HepG2 (cell line): ENCODE results near the gene OTUB2. TPM values are rescaled to one million over a fixed set of nuclear protein-coding genes. Genes with fewer than 3 reads are reported as not detected.

Source experiments
- ATF1 ChIP-seq: IDR thresholded peaks from 2 replicates; pipeline ENCODE4 v1.6.1; 2016; ENCODE audit warnings: mild to moderate bottlenecking, control low read depth
- CREBL2 ChIP-seq: sonication (generic); formaldehyde crosslinking; IDR thresholded peaks from 2 replicates; pipeline ENCODE4 v1.8.1; 2023; ENCODE audit warnings: missing genetic modification reagents, mild to moderate bottlenecking, borderline replicate concordance
- ETV5 ChIP-seq: IDR thresholded peaks from 2 replicates; pipeline ENCODE4 v1.6.1; 2018; ENCODE audit warnings: missing biosample characterization, missing genetic modification reagents, inconsistent platforms, borderline replicate concordance
- FOSL2 ChIP-seq: sonication (generic); formaldehyde crosslinking; IDR thresholded peaks from 2 replicates; pipeline ENCODE4 v1.4.0; 2020; ENCODE audit warnings: missing genetic modification reagents
- FOXK1 ChIP-seq: sonication (generic); formaldehyde crosslinking; IDR thresholded peaks from 2 replicates; pipeline ENCODE4 v1.4.0; 2020; ENCODE audit warnings: low read depth, missing genetic modification reagents, borderline replicate concordance
- FOXO1 ChIP-seq: sonication (generic); formaldehyde crosslinking; IDR thresholded peaks from 2 replicates; pipeline ENCODE4 v1.4.0; 2020; ENCODE audit warnings: missing genetic modification reagents
- HDAC2 ChIP-seq: sonication (generic); formaldehyde crosslinking; IDR thresholded peaks from 2 replicates; pipeline ENCODE4 v1.4.0; 2020; ENCODE audit warnings: missing genetic modification reagents
- HNRNPLL ChIP-seq: fragments of 200-400 bp; formaldehyde crosslinking; IDR thresholded peaks from 2 replicates; pipeline ENCODE4 v1.6.1; 2017; ENCODE audit warnings: mild to moderate bottlenecking, low read depth, low read length; ENCODE audit not compliant: poor library complexity, severe bottlenecking
- KDM5B ChIP-seq: sonication (generic); formaldehyde crosslinking; IDR thresholded peaks from 2 replicates; pipeline ENCODE4 v1.4.0; 2020; ENCODE audit warnings: missing genetic modification reagents, mild to moderate bottlenecking, borderline replicate concordance
- KMT2B ChIP-seq: IDR thresholded peaks from 2 replicates; pipeline ENCODE4 v1.6.1; 2016; ENCODE audit warnings: missing genetic modification reagents, missing compliant biosample characterization
- MIXL1 ChIP-seq: IDR thresholded peaks from 2 replicates; pipeline ENCODE4 v1.6.1; 2016
- MXI1 ChIP-seq: IDR thresholded peaks from 3 replicates; pipeline ENCODE4 v1.6.1; 2012; ENCODE audit warnings: low read depth, low read length, inconsistent platforms, borderline replicate concordance
- NFYC ChIP-seq: IDR thresholded peaks from 2 replicates; pipeline ENCODE4 v1.6.1; 2016; ENCODE audit warnings: missing genetic modification reagents, missing compliant biosample characterization
- PHB2 ChIP-seq: fragments of 450-650 bp; IDR thresholded peaks from 2 replicates; pipeline ENCODE4 v1.6.1; 2018; ENCODE audit not compliant: partially characterized antibody
- SAP130 ChIP-seq: IDR thresholded peaks from 2 replicates; pipeline ENCODE4 v1.6.1; 2016; ENCODE audit warnings: low read depth
- SOX13 ChIP-seq, 3 experiments: fragments of 450-650 bp in 1 of 3; sonication (generic) in 1 of 3; formaldehyde crosslinking in 1 of 3; IDR thresholded peaks in 2 of 3; conservative IDR thresholded peaks in 1 of 3; 2 replicates each; pipeline versions ENCODE4 v1.5.0 to v1.6.1; 2016 to 2020; ENCODE audit warnings: antibody characterized with exemption in 1 of 3, mild to moderate bottlenecking in 1 of 3, missing compliant biosample characterization in 1 of 3, missing genetic modification reagents in 1 of 3, moderate library complexity in 1 of 3
- SP2 ChIP-seq: sonication (generic); formaldehyde crosslinking; IDR thresholded peaks from 2 replicates; pipeline ENCODE4 v1.5.1; 2020; ENCODE audit warnings: mild to moderate bottlenecking, missing genetic modification reagents
- SYNCRIP ChIP-seq: fragments of 200-400 bp; formaldehyde crosslinking; IDR thresholded peaks from 2 replicates; pipeline ENCODE4 v1.6.1; 2018; ENCODE audit warnings: mild to moderate bottlenecking, low read depth, low read length; ENCODE audit not compliant: insufficient read depth
- ZEB1 ChIP-seq: IDR thresholded peaks from 2 replicates; pipeline ENCODE4 v1.6.1; 2012; ENCODE audit warnings: mild to moderate bottlenecking, low read depth, inconsistent platforms; ENCODE audit not compliant: insufficient replicate concordance
- ZFYVE20 ChIP-seq: sonication (generic); formaldehyde crosslinking; IDR thresholded peaks from 2 replicates; pipeline ENCODE4 v1.8.0; 2023; ENCODE audit warnings: low read depth, mild to moderate bottlenecking, moderate library complexity, missing genetic modification reagents, borderline replicate concordance
- ZNF724P ChIP-seq: sonication (generic); formaldehyde crosslinking; IDR thresholded peaks from 2 replicates; pipeline ENCODE4 v1.8.0; 2022; ENCODE audit warnings: missing genetic modification reagents, borderline replicate concordance
- polyA plus RNA-seq, 8 experiments: library from polyadenylated mRNA; depleted of rRNA in 3 of 8; stranded (reverse) in 7 of 8; unstranded in 1 of 8; fragments of >200 nt; fragmentation: Illumina TruSeq in 4 of 8; extraction: Trizol in 4 of 8; gene quantifications; 2 replicates each; pipeline versions ENCODE4 v1.2.1 to v1.2.3, GENCODE V29; 2011 to 2016; ENCODE audit warnings: low read depth in 4 of 8, missing spikeins in 1 of 8, mixed read lengths in 1 of 8; ENCODE audit not compliant: insufficient read depth in 1 of 8
- total RNA-seq, 5 experiments: library from RNA; depleted of rRNA; stranded (reverse); fragments of >200 nt; fragmentation: Illumina TruSeq; extraction: Trizol; gene quantifications; 2 replicates each; pipeline ENCODE4 v1.2.3, GENCODE V29; 2016; ENCODE audit warnings: low read depth in 1 of 5
- TF ChIP-seq, protein P1 (sequence below): sonication (generic); formaldehyde crosslinking; IDR thresholded peaks from 2 replicates; pipeline ENCODE4 v1.4.0; 2020; ENCODE audit warnings: missing genetic modification reagents
- TF ChIP-seq, protein P2 (sequence below): sonication (generic); formaldehyde crosslinking; IDR thresholded peaks from 2 replicates; pipeline ENCODE4 v1.4.0; 2020; ENCODE audit warnings: missing genetic modification reagents

Gene OTUB2
- total and polyA plus RNA-seq, 2 of the 13 experiments (the other 11 are each of a cell fraction or from before 2014, with no cell fraction given), result 2.2 to 2.4 TPM

GRCh38 chr14:94026173-94026888 lies at the start of gene OTUB2 (continued):
- TF ChIP-seq MXI1 (0 out of 3 replicates have a peak, but pooled peaks have one; percentile 22), SAP130 (CRISPR knock-in tag) (peak; percentile 53; the same call in 1 of the 2 replicates), FOXO1 (no peak), PHB2 (no peak), FOXK1 (CRISPR knock-in tag) (peak; percentile 59; the same call in 1 of the 2 replicates), SOX13 (IDR thresholded peaks at IDR 0.05) (no peak), SOX13 (CRISPR knock-in tag; conservative IDR thresholded peaks at IDR 0.05 in 1 of 2, IDR thresholded peaks at IDR 0.05 in 1 of 2) (peak in 1 of 2 experiments; percentile 31; a peak in 1 of 4 replicates), FOSL2 (peak; percentile 41; the same call in 1 of the 2 replicates), ETV5 (0 out of 2 replicates have a peak, but pooled peaks have one; percentile 18), ZNF724P (CRISPR knock-in tag) (no peak), SYNCRIP (no peak), HNRNPLL (peak; percentile 35), ZFYVE20 (CRISPR knock-in tag) (no peak), KDM5B (peak; percentile 14; the same call in 1 of the 2 replicates), MIXL1 (CRISPR knock-in tag) (peak; percentile 60; the same call in 1 of the 2 replicates), SP2 (CRISPR knock-in tag) (peak; percentile 99), CREBL2 (CRISPR knock-in tag) (no peak), ZEB1 (no peak), NFYC (peak; percentile 97), HDAC2 (CRISPR knock-in tag) (peak; percentile 44; the same call in 1 of the 2 replicates), KMT2B (CRISPR knock-in tag) (peak; percentile 61; the same call in 1 of the 2 replicates), ATF1 (peak; percentile 90)
- TF ChIP-seq, protein P1, sequence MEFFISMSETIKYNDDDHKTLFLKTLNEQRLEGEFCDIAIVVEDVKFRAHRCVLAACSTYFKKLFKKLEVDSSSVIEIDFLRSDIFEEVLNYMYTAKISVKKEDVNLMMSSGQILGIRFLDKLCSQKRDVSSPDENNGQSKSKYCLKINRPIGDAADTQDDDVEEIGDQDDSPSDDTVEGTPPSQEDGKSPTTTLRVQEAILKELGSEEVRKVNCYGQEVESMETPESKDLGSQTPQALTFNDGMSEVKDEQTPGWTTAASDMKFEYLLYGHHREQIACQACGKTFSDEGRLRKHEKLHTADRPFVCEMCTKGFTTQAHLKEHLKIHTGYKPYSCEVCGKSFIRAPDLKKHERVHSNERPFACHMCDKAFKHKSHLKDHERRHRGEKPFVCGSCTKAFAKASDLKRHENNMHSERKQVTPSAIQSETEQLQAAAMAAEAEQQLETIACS, result no peak
- TF ChIP-seq, protein P2, sequence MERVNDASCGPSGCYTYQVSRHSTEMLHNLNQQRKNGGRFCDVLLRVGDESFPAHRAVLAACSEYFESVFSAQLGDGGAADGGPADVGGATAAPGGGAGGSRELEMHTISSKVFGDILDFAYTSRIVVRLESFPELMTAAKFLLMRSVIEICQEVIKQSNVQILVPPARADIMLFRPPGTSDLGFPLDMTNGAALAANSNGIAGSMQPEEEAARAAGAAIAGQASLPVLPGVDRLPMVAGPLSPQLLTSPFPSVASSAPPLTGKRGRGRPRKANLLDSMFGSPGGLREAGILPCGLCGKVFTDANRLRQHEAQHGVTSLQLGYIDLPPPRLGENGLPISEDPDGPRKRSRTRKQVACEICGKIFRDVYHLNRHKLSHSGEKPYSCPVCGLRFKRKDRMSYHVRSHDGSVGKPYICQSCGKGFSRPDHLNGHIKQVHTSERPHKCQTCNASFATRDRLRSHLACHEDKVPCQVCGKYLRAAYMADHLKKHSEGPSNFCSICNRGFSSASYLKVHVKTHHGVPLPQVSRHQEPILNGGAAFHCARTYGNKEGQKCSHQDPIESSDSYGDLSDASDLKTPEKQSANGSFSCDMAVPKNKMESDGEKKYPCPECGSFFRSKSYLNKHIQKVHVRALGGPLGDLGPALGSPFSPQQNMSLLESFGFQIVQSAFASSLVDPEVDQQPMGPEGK (CRISPR knock-in tag), result peak; percentile 90
